GM12878 (cell line): ENCODE measurements around the gene KRTAP4-7. TPM values are rescaled to one million over a fixed set of nuclear protein-coding genes. Genes with fewer than 3 reads are reported as not detected.

Experiments
- ATAC-seq: fragments of 200-7000 bp; cut with Tn5 transposase; 3 replicates; pipeline ENCODE4 v1.9.1; 2020; ENCODE audit warnings: mild to moderate bottlenecking, moderate library complexity
- BruUV-seq: library from RNA; stranded (reverse); fragments of 400-500 nt; replicated peaks from 2 replicates; lab custom pipeline; 2021; lab: Mats Ljungman, UMichigan
- CTCF ChIA-PET: fragments of 300-600 bp; sonication (Branson Sonifier 250); formaldehyde crosslinking; extraction: SDS; loops from one replicate; lab custom pipeline; 2021; ENCODE audit warnings: inconsistent platforms; lab: Yijun Ruan, JAX
- POLR2A ChIA-PET: fragments of 350-600 bp; formaldehyde crosslinking; extraction: SDS; loops from one replicate; lab custom pipeline; 2021; ENCODE audit warnings: inconsistent platforms; lab: Charles Lee
- RAD21 ChIA-PET: fragments of 300-600 bp; sonication (Branson Sonifier 250); formaldehyde crosslinking; loops from one replicate; lab custom pipeline; 2023; ENCODE audit warnings: antibody characterized with exemption; ENCODE audit not compliant: unreplicated experiment; lab: Charles Lee
- SMC1A ChIA-PET: fragments of 300-600 bp; sonication (Branson Sonifier 250); formaldehyde crosslinking; loops from one replicate; lab custom pipeline; 2023; ENCODE audit not compliant: unreplicated experiment, uncharacterized antibody; lab: Charles Lee
- DNase-seq: peaks from one replicate; pipeline ENCODE4 v3.0.0-alpha.2; 2011; ENCODE audit warnings: low read depth, low spot score
- FAIRE-seq: peaks from 3 replicates; lab custom pipeline; 2011; peaks lifted over from hg19 to GRCh38; lab: Jason Lieb, UNC
- H2AFZ ChIP-seq: 2 replicates; pipeline ENCODE4 v1.6.0; 2011; ENCODE audit warnings: low read depth, low read length, control low read depth; ENCODE audit not compliant: control insufficient read depth
- H3K27ac ChIP-seq: 2 replicates; pipeline ENCODE4 v1.5.1; 2011; ENCODE audit warnings: control low read depth; ENCODE audit not compliant: control insufficient read depth, insufficient read depth
- H3K27me3 ChIP-seq, 2 experiments: replicated peaks in 1 of 2; 2 replicates each; pipeline versions ENCODE4 v1.6.0 to v1.6.1; 2011; ENCODE audit warnings: low read length in 1 of 2; ENCODE audit not compliant: control insufficient read depth in 2 of 2, insufficient read depth in 2 of 2
- H3K36me3 ChIP-seq, 2 experiments: 2 replicates each; pipeline ENCODE4 v1.5.1; 2011; ENCODE audit warnings: low read length in 1 of 2; ENCODE audit not compliant: control insufficient read depth in 2 of 2, insufficient read depth in 2 of 2
- H3K4me1 ChIP-seq: 2 replicates; pipeline ENCODE4 v1.6.1; 2011; ENCODE audit warnings: mild to moderate bottlenecking, low read length, moderate library complexity, mixed read lengths; ENCODE audit not compliant: control insufficient read depth, insufficient read depth
- H3K4me2 ChIP-seq: 2 replicates; pipeline ENCODE4 v1.6.0; 2011; ENCODE audit warnings: control low read depth; ENCODE audit not compliant: control insufficient read depth, insufficient read depth
- H3K4me3 ChIP-seq: fragments of 200-600 bp; sonication (generic); 2 replicates; pipeline ENCODE4 v1.5.1; 2016
- H3K79me2 ChIP-seq: 2 replicates; pipeline ENCODE4 v1.6.0; 2011; ENCODE audit warnings: low read length; ENCODE audit not compliant: control insufficient read depth, insufficient read depth
- H3K9ac ChIP-seq: 2 replicates; pipeline ENCODE4 v1.8.0; 2011; ENCODE audit warnings: low read length, control low read depth, mixed read lengths; ENCODE audit not compliant: control insufficient read depth, insufficient read depth
- H3K9me3 ChIP-seq: replicated peaks from 3 replicates; pipeline ENCODE4 v1.5.1; 2011; ENCODE audit warnings: mild to moderate bottlenecking, low read length; ENCODE audit not compliant: control insufficient read depth, insufficient read depth
- H4K20me1 ChIP-seq: 2 replicates; pipeline ENCODE4 v1.6.0; 2011; ENCODE audit not compliant: control insufficient read depth, insufficient read depth
- ETV6 ChIP-seq, 2 experiments: fragments of 450-650 bp in 1 of 2; IDR thresholded peaks in 1 of 2; conservative IDR thresholded peaks in 1 of 2; 2 replicates each; pipeline ENCODE4 v1.6.1; 2014; ENCODE audit warnings: antibody characterized with exemption in 1 of 2, borderline replicate concordance in 1 of 2, low read depth in 1 of 2, mild to moderate bottlenecking in 1 of 2, moderate library complexity in 1 of 2
- FOS ChIP-seq: IDR thresholded peaks from 3 replicates; pipeline ENCODE4 v1.6.1; 2011; ENCODE audit warnings: borderline replicate concordance; ENCODE audit not compliant: insufficient read length; ENCODE audit errors: extremely low read depth
- HSF1 ChIP-seq: fragments of 150-350 bp; IDR thresholded peaks from 2 replicates; pipeline ENCODE4 v1.6.1; 2014; ENCODE audit warnings: mild to moderate bottlenecking, low read depth, low read length
- JUNB ChIP-seq: IDR thresholded peaks from 2 replicates; pipeline ENCODE4 v1.6.1; 2016; ENCODE audit warnings: antibody characterized with exemption, mild to moderate bottlenecking
- KLF5 ChIP-seq: fragments of 450-650 bp; IDR thresholded peaks from 2 replicates; pipeline ENCODE4 v1.6.1; 2014; ENCODE audit warnings: mild to moderate bottlenecking; ENCODE audit not compliant: partially characterized antibody
- MTA2 ChIP-seq: fragments of 450-650 bp; IDR thresholded peaks from 2 replicates; pipeline ENCODE4 v1.6.1; 2016; ENCODE audit warnings: low read depth, mild to moderate bottlenecking, moderate library complexity
- SREBF1 ChIP-seq: IDR thresholded peaks from 2 replicates; pipeline ENCODE4 v1.6.1; 2012; ENCODE audit warnings: mild to moderate bottlenecking, low read length
- TAF1 ChIP-seq: IDR thresholded peaks from 2 replicates; pipeline ENCODE4 v1.6.1; 2011; ENCODE audit warnings: mild to moderate bottlenecking, low read depth, low read length, borderline replicate concordance
- TCF7 ChIP-seq: IDR thresholded peaks from 2 replicates; pipeline ENCODE4 v1.6.1; 2014; ENCODE audit warnings: antibody characterized with exemption, borderline replicate concordance
- WGBS: methylation state at CpG from one replicate; pipeline ENCODE4 v1.1.6; 2016; ENCODE audit warnings: low lambda C conversion rate; ENCODE audit not compliant: insufficient replicate concordance, insufficient coverage; ENCODE audit errors: missing lambda C conversion rate; 5-methylcytosine and 5-hydroxymethylcytosine counted together
- in situ Hi-C: fragments of 300-500 bp; cut with MboI; formaldehyde crosslinking; loops from 9 replicates; pipeline ENCODE4 v1.14.3; 2018; ENCODE audit warnings: mixed read lengths
- intact Hi-C: fragments of 100-400 bp; cut with micrococcal nuclease; formaldehyde crosslinking; loops from one replicate; pipeline ENCODE4 v1.14.2; 2022; ENCODE audit not compliant: unreplicated experiment
- polyA plus RNA-seq, 11 experiments: library from polyadenylated mRNA; depleted of rRNA in 4 of 11; unstranded in 6 of 11; stranded (reverse) in 5 of 11; fragments of >200 nt; fragmentation: Nextera tagmentation in 4 of 11; fragmentation: Illumina TruSeq in 1 of 11; extraction: Ambion mirVana in 4 of 11; extraction: Trizol in 1 of 11; gene quantifications; 1 replicate in 1 of 11; 2 replicates in 10 of 11; pipeline versions ENCODE4 v1.2.1 to v1.2.3, GENCODE V29; 2011 to 2016; ENCODE audit warnings: inconsistent platforms in 2 of 11, missing spikeins in 2 of 11, low read depth in 1 of 11
- total RNA-seq, 4 experiments: library from RNA; depleted of rRNA in 3 of 4; stranded (reverse); fragments of >200 nt in 3 of 4; fragmentation: Illumina TruSeq in 1 of 4; extraction: Trizol in 1 of 4; gene quantifications; 2 replicates each; pipeline versions ENCODE4 v1.2.1 to v1.2.3, GENCODE V29; 2013 to 2021

KRTAP4-7 gene
- total and polyA plus RNA-seq, 10 of the 15 experiments (the other 5 are each of a cell fraction or from before 2014, with no cell fraction given): not detected

- peak; percentile 67 for ATAC-seq
- H3K9ac ChIP-seq: no peak overlapping the region
Observed at GRCh38 chr17:41131979-41132378, 48.0 kb downstream of the KRTAP4-7 start.

More at GRCh38 chr17:41131979-41132378, 48.0 kb downstream of the KRTAP4-7 start:
- FAIRE-seq: no peak
- no TSS peak for BruUV-seq
- H3K4me3 ChIP-seq: no peak overlapping the region
- intact Hi-C loops: no loop called here
- H4K20me1 ChIP-seq: no peaks in the 10 kb centered on the region
- ChIA-PET CTCF (no interaction called here), SMC1A (no interaction called here), POLR2A (no interaction called here), RAD21 (no interaction called here)
- no peaks in the 10 kb centered on the region for H3K27me3 ChIP-seq
- H2AFZ ChIP-seq: no peak overlapping the region
- in situ Hi-C loops: no loop called here
- no peaks in the 10 kb centered on the region for H3K36me3 ChIP-seq
- no peaks in the 10 kb centered on the region for H3K4me1 ChIP-seq
- WGBS: 28% methylated on average over 3 of the region's 3 CpGs
- H3K4me2 ChIP-seq: no peak overlapping the region
- no peaks in the 10 kb centered on the region for H3K9me3 ChIP-seq
- no peak overlapping the region for H3K27ac ChIP-seq
- TF ChIP-seq SREBF1: no peak
- TF ChIP-seq HSF1: no peak
- 0 out of 2 replicates have a peak, but pooled peaks have one; percentile 45 for TF ChIP-seq TCF7
- no peak for TF ChIP-seq KLF5
- no peak for TF ChIP-seq FOS
- TF ChIP-seq TAF1: no peak
- TF ChIP-seq MTA2: peak; percentile 35; the same call in 1 of the 2 replicates
- peak; percentile 76 for TF ChIP-seq JUNB
- TF ChIP-seq ETV6 (conservative IDR thresholded peaks at IDR 0.05 in 1 of 2, IDR thresholded peaks at IDR 0.05 in 1 of 2; ENCODE audit: borderline replicate concordance in 1 of 2, low read depth in 1 of 2): peak in 1 of 2 experiments; percentile 62; a peak in 1 of 4 replicates
- H3K79me2 ChIP-seq: no peaks in the 10 kb centered on the region
- no peak for DNase-seq
